ENCODE results near the gene PIK3AP1. TPM values are rescaled to one million over a fixed set of nuclear protein-coding genes. Genes with fewer than 3 reads are reported as not detected.
A peak's percentile ranks its signal among the peaks of the same experiment; 100 is the strongest.

The PIK3AP1 gene
- total and polyA plus RNA-seq, 9 donors = 1.8 to 2.9 (median 2.3) TPM

DNA sequence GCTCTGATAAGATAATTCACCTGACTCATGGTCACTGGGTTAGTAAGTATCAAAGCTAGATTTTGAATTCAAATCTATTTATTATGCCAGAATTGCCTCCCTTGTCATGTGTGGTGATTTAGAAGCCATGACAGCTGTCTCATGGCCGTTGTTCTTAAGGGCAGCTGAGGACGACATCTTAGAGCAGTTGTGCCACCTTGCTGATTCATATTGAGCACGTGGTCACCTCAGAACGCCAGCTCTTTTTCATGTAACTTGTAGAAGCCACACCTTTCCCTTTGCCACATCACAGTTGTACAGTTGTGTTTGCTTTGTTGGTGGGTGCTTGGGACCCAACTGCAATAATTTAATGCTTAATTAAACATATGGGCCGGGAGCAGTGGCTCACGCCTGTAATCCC is 4.3 kb upstream of the PIK3AP1 start:
- no peak overlapping the region for H3K27ac ChIP-seq (ENCODE audit: low read length)
- H3K27me3 ChIP-seq (ENCODE audit: control insufficient read depth, insufficient read depth, low read length) = peaks cover 21% of the 10 kb centered on the region
- no peak for DNase-seq
- H3K4me3 ChIP-seq (ENCODE audit: low read length) = no peak overlapping the region
- 100% methylated on average over 1 of the region's 6 CpGs for WGBS (ENCODE audit: insufficient coverage)
- H3K36me3 ChIP-seq (ENCODE audit: control insufficient read depth, insufficient read depth, low read length) = no peaks in the 10 kb centered on the region
- peaks cover 11% of the 10 kb centered on the region for H3K4me1 ChIP-seq (ENCODE audit: control insufficient read depth, insufficient read depth, low read length)
- H3K9me3 ChIP-seq (replicated peaks; ENCODE audit: control insufficient read depth, low read depth, low read length) = no peaks in the 10 kb centered on the region

GRCh38 chr10:96721207-96721572 is 876 bp upstream of the PIK3AP1 start:
- H3K9me3 ChIP-seq (replicated peaks; ENCODE audit: control insufficient read depth, low read depth, low read length) = no peaks in the 10 kb centered on the region
- no peak overlapping the region for H3K27ac ChIP-seq (ENCODE audit: low read length)
- peaks cover 11% of the 10 kb centered on the region for H3K4me1 ChIP-seq (ENCODE audit: control insufficient read depth, insufficient read depth, low read length)
- H3K27me3 ChIP-seq (ENCODE audit: control insufficient read depth, insufficient read depth, low read length) = peaks cover 32% of the 10 kb centered on the region
- DNase-seq = no peak
- 0% methylated on average over 1 of the region's 4 CpGs for WGBS (ENCODE audit: insufficient coverage)
- no peak overlapping the region for H3K4me3 ChIP-seq (ENCODE audit: low read length)
- no peaks in the 10 kb centered on the region for H3K36me3 ChIP-seq (ENCODE audit: control insufficient read depth, insufficient read depth, low read length)

- WGBS (ENCODE audit: insufficient coverage) = 2% methylated on average over 28 of the region's 38 CpGs
- Histone ChIP-seq H3K4me1 (ENCODE audit: control insufficient read depth, insufficient read depth, low read length) (peaks cover 11% of the 10 kb centered on the region), H3K27me3 (ENCODE audit: control insufficient read depth, insufficient read depth, low read length) (peaks cover 32% of the 10 kb centered on the region), H3K36me3 (ENCODE audit: control insufficient read depth, insufficient read depth, low read length) (no peaks in the 10 kb centered on the region), H3K27ac (ENCODE audit: low read length) (peak overlapping the region; percentile 59), H3K9me3 (replicated peaks; ENCODE audit: control insufficient read depth, low read depth, low read length) (no peaks in the 10 kb centered on the region), H3K4me3 (ENCODE audit: low read length) (peak overlapping the region; percentile 38)
- peak; percentile 44 for DNase-seq
These were observed 378 bp downstream of the PIK3AP1 start for GRCh38 chr10:96719850-96720421.

DNA sequence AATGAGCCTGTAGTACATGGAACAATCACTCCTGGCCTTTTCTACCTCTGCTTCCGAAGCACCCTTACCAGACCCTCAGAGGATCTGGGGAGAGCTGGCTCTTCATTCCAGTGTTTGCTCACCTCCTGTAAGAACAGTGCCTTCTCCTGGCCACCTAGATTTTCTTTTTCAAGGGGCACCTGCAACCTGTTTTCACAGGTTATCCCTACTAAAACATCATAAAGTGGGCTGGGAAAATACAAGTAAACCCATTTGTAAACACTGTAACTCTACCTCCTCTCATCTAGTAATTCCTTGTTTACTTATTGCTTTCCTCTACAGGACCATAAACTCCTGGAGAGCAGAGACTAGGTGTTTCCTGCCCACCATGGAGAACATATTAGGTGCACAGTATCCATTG is 1.1 kb downstream of the PIK3AP1 start:
- Histone ChIP-seq H3K9me3 (replicated peaks; ENCODE audit: control insufficient read depth, low read depth, low read length) (no peaks in the 10 kb centered on the region), H3K27me3 (ENCODE audit: control insufficient read depth, insufficient read depth, low read length) (peaks cover 32% of the 10 kb centered on the region), H3K4me1 (ENCODE audit: control insufficient read depth, insufficient read depth, low read length) (peaks cover 11% of the 10 kb centered on the region), H3K4me3 (ENCODE audit: low read length) (peak overlapping the region; percentile 38), H3K36me3 (ENCODE audit: control insufficient read depth, insufficient read depth, low read length) (no peaks in the 10 kb centered on the region), H3K27ac (ENCODE audit: low read length) (no peak overlapping the region)
- no peak for DNase-seq
- WGBS (ENCODE audit: insufficient coverage) = 71% methylated on average over 1 of the region's 1 CpG

- no peak overlapping the region for H3K27ac ChIP-seq (ENCODE audit: low read length)
- WGBS (ENCODE audit: insufficient coverage) = 83% methylated on average over 7 of the region's 12 CpGs
- peak; percentile 25 for DNase-seq
- H3K27me3 ChIP-seq (ENCODE audit: control insufficient read depth, insufficient read depth, low read length) = peaks cover 32% of the 10 kb centered on the region
- peaks cover 11% of the 10 kb centered on the region for H3K4me1 ChIP-seq (ENCODE audit: control insufficient read depth, insufficient read depth, low read length)
- H3K36me3 ChIP-seq (ENCODE audit: control insufficient read depth, insufficient read depth, low read length) = no peaks in the 10 kb centered on the region
- H3K4me3 ChIP-seq (ENCODE audit: low read length) = peak overlapping the region; percentile 38
- no peaks in the 10 kb centered on the region for H3K9me3 ChIP-seq (replicated peaks; ENCODE audit: control insufficient read depth, low read depth, low read length)
These were observed 1.9 kb downstream of the PIK3AP1 start for GRCh38 chr10:96718304-96718990.

- WGBS (ENCODE audit: insufficient coverage) = 80% methylated on average over 1 of the region's 1 CpG
- peak overlapping the region; percentile 42 for H3K27ac ChIP-seq (ENCODE audit: low read length)
- H3K36me3 ChIP-seq (ENCODE audit: control insufficient read depth, insufficient read depth, low read length) = no peaks in the 10 kb centered on the region
These were observed 3.9 kb downstream of the PIK3AP1 start for GRCh38 chr10:96716390-96716789.

DNA sequence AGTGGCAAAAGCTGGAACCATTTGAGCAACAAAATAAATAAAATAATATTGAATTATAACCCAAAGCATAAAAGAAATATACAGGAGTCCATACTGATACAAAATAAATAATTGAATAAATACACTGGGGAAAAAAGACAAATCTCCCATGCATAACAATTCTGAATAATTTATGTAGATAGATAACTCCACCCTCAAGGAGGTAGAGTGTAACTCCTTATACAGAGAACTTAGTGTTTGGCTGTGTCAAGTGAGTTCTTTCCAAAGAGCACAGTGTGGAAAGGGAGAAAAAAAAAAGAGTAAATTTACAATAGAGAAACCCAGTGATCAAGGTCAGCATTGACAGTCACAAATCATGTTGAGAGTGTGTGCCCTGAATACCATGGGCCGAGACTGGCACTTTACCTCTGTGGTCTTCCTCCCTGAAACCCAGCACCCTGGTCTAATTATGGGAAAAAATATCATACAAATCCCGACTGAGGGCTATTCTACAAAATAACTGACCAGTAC is 5.5 kb downstream of the PIK3AP1 start:
- 80% methylated on average over 1 of the region's 2 CpGs for WGBS (ENCODE audit: insufficient coverage)
- Histone ChIP-seq H3K4me3 (ENCODE audit: low read length) (no peak overlapping the region), H3K9me3 (replicated peaks; ENCODE audit: control insufficient read depth, low read depth, low read length) (no peaks in the 10 kb centered on the region), H3K27me3 (ENCODE audit: control insufficient read depth, insufficient read depth, low read length) (peaks cover 14% of the 10 kb centered on the region), H3K4me1 (ENCODE audit: control insufficient read depth, insufficient read depth, low read length) (peaks cover 1% of the 10 kb centered on the region), H3K27ac (ENCODE audit: low read length) (no peak overlapping the region), H3K36me3 (ENCODE audit: control insufficient read depth, insufficient read depth, low read length) (no peaks in the 10 kb centered on the region)
- no peak for DNase-seq

More at GRCh38 chr10:96716390-96716789, 3.9 kb downstream of the PIK3AP1 start:
- Histone ChIP-seq H3K4me3 (ENCODE audit: low read length) (no peak overlapping the region), H3K9me3 (replicated peaks; ENCODE audit: control insufficient read depth, low read depth, low read length) (no peaks in the 10 kb centered on the region), H3K27me3 (ENCODE audit: control insufficient read depth, insufficient read depth, low read length) (peaks cover 27% of the 10 kb centered on the region), H3K4me1 (ENCODE audit: control insufficient read depth, insufficient read depth, low read length) (peaks cover 11% of the 10 kb centered on the region)
- DNase-seq = peak; percentile 46

DNA sequence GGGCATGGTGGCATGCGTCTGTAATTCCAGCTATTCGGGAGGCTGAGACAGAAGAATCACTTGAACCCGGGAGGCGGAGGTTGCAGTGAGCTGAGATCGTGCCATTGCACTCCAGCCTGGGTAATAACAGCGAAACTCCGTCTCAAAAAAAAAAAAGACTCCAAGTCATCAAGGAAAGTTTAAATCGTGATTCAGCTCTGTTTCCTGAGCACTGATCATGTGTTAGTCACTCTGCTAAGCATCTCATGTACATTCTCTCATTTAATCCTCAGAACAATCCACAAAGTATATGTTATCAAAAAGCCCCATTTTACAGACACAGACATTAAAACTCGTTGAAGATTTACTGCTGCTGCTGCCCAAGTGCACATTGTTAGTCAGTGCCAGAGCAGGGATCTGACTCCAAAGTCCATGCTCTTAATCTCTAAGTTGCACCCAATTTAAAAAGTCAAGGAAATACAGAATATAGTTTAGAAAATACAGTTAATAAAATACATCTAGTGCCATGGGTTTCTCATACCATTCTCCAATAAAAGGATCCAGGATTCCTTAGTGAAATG is 6.2 kb downstream of the PIK3AP1 start:
- no peak overlapping the region for H3K4me3 ChIP-seq (ENCODE audit: low read length)
- no peak for DNase-seq
- no peaks in the 10 kb centered on the region for H3K4me1 ChIP-seq (ENCODE audit: control insufficient read depth, insufficient read depth, low read length)
- H3K27ac ChIP-seq (ENCODE audit: low read length) = no peak overlapping the region
- H3K36me3 ChIP-seq (ENCODE audit: control insufficient read depth, insufficient read depth, low read length) = no peaks in the 10 kb centered on the region
- peaks cover 9% of the 10 kb centered on the region for H3K27me3 ChIP-seq (ENCODE audit: control insufficient read depth, insufficient read depth, low read length)
- WGBS (ENCODE audit: insufficient coverage) = 92% methylated on average over 9 of the region's 9 CpGs
- H3K9me3 ChIP-seq (replicated peaks; ENCODE audit: control insufficient read depth, low read depth, low read length) = no peaks in the 10 kb centered on the region

- Histone ChIP-seq H3K36me3 (ENCODE audit: control insufficient read depth, insufficient read depth, low read length) (no peaks in the 10 kb centered on the region), H3K4me1 (ENCODE audit: control insufficient read depth, insufficient read depth, low read length) (no peaks in the 10 kb centered on the region), H3K4me3 (ENCODE audit: low read length) (no peak overlapping the region), H3K27me3 (ENCODE audit: control insufficient read depth, insufficient read depth, low read length) (no peaks in the 10 kb centered on the region), H3K9me3 (replicated peaks; ENCODE audit: control insufficient read depth, low read depth, low read length) (no peaks in the 10 kb centered on the region), H3K27ac (ENCODE audit: low read length) (no peak overlapping the region)
- no peak for DNase-seq
- 90% methylated on average over 6 of the region's 10 CpGs for WGBS (ENCODE audit: insufficient coverage)
These were observed 7.5 kb downstream of the PIK3AP1 start for GRCh38 chr10:96712662-96713271.

DNA sequence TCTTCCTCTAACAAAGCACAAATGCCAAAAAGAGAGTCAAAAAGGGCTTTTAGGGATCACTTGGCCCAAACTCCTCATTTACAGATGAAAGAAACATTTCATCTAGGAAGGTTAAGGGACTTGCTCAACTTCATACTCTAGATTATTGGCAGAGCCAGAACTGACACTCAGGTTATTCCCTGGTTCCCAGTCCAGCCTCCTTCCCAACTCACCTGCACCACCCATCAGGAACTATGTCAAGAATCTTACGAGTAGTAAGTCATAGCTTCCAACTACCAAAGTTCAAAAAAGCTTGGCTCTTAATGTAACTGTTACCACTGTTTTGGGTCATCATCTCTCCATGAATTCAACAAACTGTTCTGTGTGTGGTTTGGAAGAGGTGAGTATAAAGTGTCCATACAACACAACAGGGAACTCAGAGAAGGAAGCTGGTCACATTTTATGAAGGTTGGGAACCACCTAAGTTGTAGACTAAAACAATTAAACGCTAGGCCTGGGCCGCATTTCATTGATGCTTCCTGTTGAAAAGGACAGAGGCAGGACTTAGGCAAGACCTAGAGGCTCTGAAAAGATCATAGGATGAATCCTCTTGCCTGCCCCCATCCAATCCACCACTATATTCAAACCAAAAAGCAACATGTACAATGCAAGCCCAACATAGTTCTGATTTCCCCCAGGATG is 9.1 kb downstream of the PIK3AP1 start:
- H3K9me3 ChIP-seq (replicated peaks; ENCODE audit: control insufficient read depth, low read depth, low read length) = no peaks in the 10 kb centered on the region
- H3K36me3 ChIP-seq (ENCODE audit: control insufficient read depth, insufficient read depth, low read length) = no peaks in the 10 kb centered on the region
- no peak overlapping the region for H3K4me3 ChIP-seq (ENCODE audit: low read length)
- H3K27ac ChIP-seq (ENCODE audit: low read length) = no peak overlapping the region
- no peaks in the 10 kb centered on the region for H3K27me3 ChIP-seq (ENCODE audit: control insufficient read depth, insufficient read depth, low read length)
- no peak for DNase-seq
- no peaks in the 10 kb centered on the region for H3K4me1 ChIP-seq (ENCODE audit: control insufficient read depth, insufficient read depth, low read length)
- WGBS (ENCODE audit: insufficient coverage) = no CpG with 5 or more reads among the region's 3 CpGs

Data from muscle of leg (tissue), 11 donors.